HG03460 (cell line): ENCODE measurements around the gene METTL2B.
A peak's percentile ranks its signal among the peaks of the same experiment; 100 is the strongest.
"Not testable (repeated sequence)": the region's sequence is repeated elsewhere in the genome, so short reads cannot be mapped to it uniquely, and the experiment has no call there.

Experiments used
- ATAC-seq: cut with Tn5 transposase; IDR thresholded peaks from one replicate; pipeline ENCODE4 v1.9.1; 2021; ENCODE audit not compliant: unreplicated experiment

METTL2B gene

GRCh38 chr7:128523932-128524524, 47.5 kb downstream of the METTL2B start:
- not testable (repeated sequence) for ATAC-seq

GRCh38 chr7:128525584-128525983, 49.0 kb downstream of the METTL2B start:
- not testable (repeated sequence) for ATAC-seq

- not testable (repeated sequence) for ATAC-seq
Observed at GRCh38 chr7:128526062-128526466, 49.5 kb downstream of the METTL2B start.

GRCh38 chr7:128529191-128529590, 52.6 kb downstream of the METTL2B start:
- ATAC-seq = not testable (repeated sequence)

- ATAC-seq = peak; percentile 16
Observed at GRCh38 chr7:128530121-128530854, 53.7 kb downstream of the METTL2B start.

- ATAC-seq = no peak
Observed at GRCh38 chr7:128530855-128531104, 54.2 kb downstream of the METTL2B start.

- peak; percentile 78 for ATAC-seq
Observed at GRCh38 chr7:128531105-128531954, 54.8 kb downstream of the METTL2B start.

GRCh38 chr7:128531955-128532478, 55.5 kb downstream of the METTL2B start:
- not testable (repeated sequence) for ATAC-seq

- ATAC-seq = not testable (repeated sequence)
Observed at GRCh38 chr7:128532956-128533355, 56.4 kb downstream of the METTL2B start.

- not testable (repeated sequence) for ATAC-seq
Observed at GRCh38 chr7:128537410-128537809, 60.9 kb downstream of the METTL2B start.

GRCh38 chr7:128542530-128542929, 66.0 kb downstream of the METTL2B start:
- ATAC-seq = not testable (repeated sequence)

- ATAC-seq = not testable (repeated sequence)
Observed at GRCh38 chr7:128543300-128543699, 66.8 kb downstream of the METTL2B start.

GRCh38 chr7:128546319-128546851, 69.8 kb downstream of the METTL2B start:
- ATAC-seq = not testable (repeated sequence)

- ATAC-seq = no peak
Observed at GRCh38 chr7:128550920-128551319, 74.4 kb downstream of the METTL2B start.

- ATAC-seq = not testable (repeated sequence)
Observed at GRCh38 chr7:128554394-128554793, 77.8 kb downstream of the METTL2B start.
